ENCODE measurements around the gene NAT16. TPM values are rescaled to one million over a fixed set of nuclear protein-coding genes. Genes with fewer than 3 reads are reported as not detected.
A peak's percentile ranks its signal among the peaks of the same experiment; 100 is the strongest.

The NAT16 gene
- total and polyA plus RNA-seq, 2 of the 13 experiments (the other 11 are each of a cell fraction or from before 2014, with no cell fraction given): 0.04 TPM; not detected in 1

DNA sequence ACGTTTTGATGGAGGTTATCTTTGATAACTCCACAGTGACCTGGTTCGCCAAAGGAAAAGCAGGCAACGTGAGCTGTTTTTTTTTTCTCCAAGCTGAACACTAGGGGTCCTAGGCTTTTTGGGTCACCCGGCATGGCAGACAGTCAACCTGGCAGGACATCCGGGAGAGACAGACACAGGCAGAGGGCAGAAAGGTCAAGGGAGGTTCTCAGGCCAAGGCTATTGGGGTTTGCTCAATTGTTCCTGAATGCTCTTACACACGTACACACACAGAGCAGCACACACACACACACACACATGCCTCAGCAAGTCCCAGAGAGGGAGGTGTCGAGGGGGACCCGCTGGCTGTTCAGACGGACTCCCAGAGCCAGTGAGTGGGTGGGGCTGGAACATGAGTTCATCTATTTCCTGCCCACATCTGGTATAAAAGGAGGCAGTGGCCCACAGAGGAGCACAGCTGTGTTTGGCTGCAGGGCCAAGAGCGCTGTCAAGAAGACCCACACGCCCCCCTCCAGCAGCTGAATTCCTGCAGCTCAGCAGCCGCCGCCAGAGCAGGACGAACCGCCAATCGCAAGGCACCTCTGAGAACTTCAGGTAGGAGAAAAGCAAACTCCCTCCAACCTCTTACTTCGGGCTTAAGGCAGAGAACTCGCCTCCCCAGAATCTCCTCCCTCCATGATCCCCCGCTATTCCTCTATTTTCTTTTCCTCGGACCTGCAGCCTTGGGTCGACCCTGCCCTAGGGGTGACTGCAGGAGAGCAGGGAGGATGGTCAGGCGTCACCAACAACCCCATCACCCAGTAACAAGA, 53.2 kb downstream of the NAT16 start, which contains the start of gene SERPINE1 (continued):
- TF ChIP-seq, protein P1, sequence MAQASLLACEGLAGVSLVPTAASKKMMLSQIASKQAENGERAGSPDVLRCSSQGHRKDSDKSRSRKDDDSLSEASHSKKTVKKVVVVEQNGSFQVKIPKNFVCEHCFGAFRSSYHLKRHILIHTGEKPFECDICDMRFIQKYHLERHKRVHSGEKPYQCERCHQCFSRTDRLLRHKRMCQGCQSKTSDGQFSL (CRISPR knock-in tag; IDR thresholded peaks at IDR 0.05): no peak
- TF ChIP-seq, protein P2, sequence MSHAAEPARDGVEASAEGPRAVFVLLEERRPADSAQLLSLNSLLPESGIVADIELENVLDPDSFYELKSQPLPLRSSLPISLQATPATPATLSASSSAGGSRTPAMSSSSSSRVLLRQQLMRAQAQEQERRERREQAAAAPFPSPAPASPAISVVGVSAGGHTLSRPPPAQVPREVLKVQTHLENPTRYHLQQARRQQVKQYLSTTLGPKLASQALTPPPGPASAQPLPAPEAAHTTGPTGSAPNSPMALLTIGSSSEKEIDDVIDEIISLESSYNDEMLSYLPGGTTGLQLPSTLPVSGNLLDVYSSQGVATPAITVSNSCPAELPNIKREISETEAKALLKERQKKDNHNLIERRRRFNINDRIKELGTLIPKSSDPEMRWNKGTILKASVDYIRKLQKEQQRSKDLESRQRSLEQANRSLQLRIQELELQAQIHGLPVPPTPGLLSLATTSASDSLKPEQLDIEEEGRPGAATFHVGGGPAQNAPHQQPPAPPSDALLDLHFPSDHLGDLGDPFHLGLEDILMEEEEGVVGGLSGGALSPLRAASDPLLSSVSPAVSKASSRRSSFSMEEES (CRISPR knock-in tag; IDR thresholded peaks at IDR 0.05): peak; percentile 41; the same call in 1 of the 2 replicates
- no peak for TF ChIP-seq ZSCAN22 (CRISPR knock-in tag; IDR thresholded peaks at IDR 0.05)
- peak; percentile 93 for TF ChIP-seq MED8 (CRISPR knock-in tag; IDR thresholded peaks at IDR 0.05; ENCODE audit: insufficient replicate concordance)
- no peak for TF ChIP-seq EZH2 (conservative IDR thresholded peaks at IDR 0.05; ENCODE audit: low read depth, low read length)
- TF ChIP-seq ZKSCAN8 (CRISPR knock-in tag; IDR thresholded peaks at IDR 0.05; ENCODE audit: borderline replicate concordance): 0 out of 2 replicates have a peak, but pooled peaks have one; percentile 16
- peak; percentile 88 for TF ChIP-seq NFIC (IDR thresholded peaks at IDR 0.05; ENCODE audit: low read length)
- peak; percentile 92 for TF ChIP-seq ZC3H13 (CRISPR knock-in tag; IDR thresholded peaks at IDR 0.05)
- no peak for TF ChIP-seq PRMT3 (CRISPR knock-in tag; IDR thresholded peaks at IDR 0.05; ENCODE audit: borderline replicate concordance, low read depth)
- peak; percentile 29; the same call in 1 of the 2 replicates for TF ChIP-seq ZNF670 (CRISPR knock-in tag; IDR thresholded peaks at IDR 0.05; ENCODE audit: borderline replicate concordance)
- no peak for TF ChIP-seq HMGA1 (CRISPR knock-in tag; conservative IDR thresholded peaks at IDR 0.05)
- no peak for TF ChIP-seq SNAI1 (CRISPR knock-in tag; IDR thresholded peaks at IDR 0.05; ENCODE audit: borderline replicate concordance)
- TF ChIP-seq SAP130 (CRISPR knock-in tag; IDR thresholded peaks at IDR 0.05; ENCODE audit: low read depth): peak; percentile 84
- TF ChIP-seq, protein P3, sequence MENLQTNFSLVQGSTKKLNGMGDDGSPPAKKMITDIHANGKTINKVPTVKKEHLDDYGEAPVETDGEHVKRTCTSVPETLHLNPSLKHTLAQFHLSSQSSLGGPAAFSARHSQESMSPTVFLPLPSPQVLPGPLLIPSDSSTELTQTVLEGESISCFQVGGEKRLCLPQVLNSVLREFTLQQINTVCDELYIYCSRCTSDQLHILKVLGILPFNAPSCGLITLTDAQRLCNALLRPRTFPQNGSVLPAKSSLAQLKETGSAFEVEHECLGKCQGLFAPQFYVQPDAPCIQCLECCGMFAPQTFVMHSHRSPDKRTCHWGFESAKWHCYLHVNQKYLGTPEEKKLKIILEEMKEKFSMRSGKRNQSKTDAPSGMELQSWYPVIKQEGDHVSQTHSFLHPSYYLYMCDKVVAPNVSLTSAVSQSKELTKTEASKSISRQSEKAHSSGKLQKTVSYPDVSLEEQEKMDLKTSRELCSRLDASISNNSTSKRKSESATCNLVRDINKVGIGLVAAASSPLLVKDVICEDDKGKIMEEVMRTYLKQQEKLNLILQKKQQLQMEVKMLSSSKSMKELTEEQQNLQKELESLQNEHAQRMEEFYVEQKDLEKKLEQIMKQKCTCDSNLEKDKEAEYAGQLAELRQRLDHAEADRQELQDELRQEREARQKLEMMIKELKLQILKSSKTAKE (CRISPR knock-in tag; IDR thresholded peaks at IDR 0.05; ENCODE audit: borderline replicate concordance): peak; percentile 97
- TF ChIP-seq KDM6A (CRISPR knock-in tag; IDR thresholded peaks at IDR 0.05; ENCODE audit: low read depth): no peak; the same call in 1 of the 2 replicates
- TF ChIP-seq IRX3 (CRISPR knock-in tag; IDR thresholded peaks at IDR 0.05; ENCODE audit: borderline replicate concordance, low read depth): no peak; the same call in 1 of the 2 replicates
- TF ChIP-seq ZMYM2 (CRISPR knock-in tag; IDR thresholded peaks at IDR 0.05): peak; percentile 62
- TF ChIP-seq, protein P4, sequence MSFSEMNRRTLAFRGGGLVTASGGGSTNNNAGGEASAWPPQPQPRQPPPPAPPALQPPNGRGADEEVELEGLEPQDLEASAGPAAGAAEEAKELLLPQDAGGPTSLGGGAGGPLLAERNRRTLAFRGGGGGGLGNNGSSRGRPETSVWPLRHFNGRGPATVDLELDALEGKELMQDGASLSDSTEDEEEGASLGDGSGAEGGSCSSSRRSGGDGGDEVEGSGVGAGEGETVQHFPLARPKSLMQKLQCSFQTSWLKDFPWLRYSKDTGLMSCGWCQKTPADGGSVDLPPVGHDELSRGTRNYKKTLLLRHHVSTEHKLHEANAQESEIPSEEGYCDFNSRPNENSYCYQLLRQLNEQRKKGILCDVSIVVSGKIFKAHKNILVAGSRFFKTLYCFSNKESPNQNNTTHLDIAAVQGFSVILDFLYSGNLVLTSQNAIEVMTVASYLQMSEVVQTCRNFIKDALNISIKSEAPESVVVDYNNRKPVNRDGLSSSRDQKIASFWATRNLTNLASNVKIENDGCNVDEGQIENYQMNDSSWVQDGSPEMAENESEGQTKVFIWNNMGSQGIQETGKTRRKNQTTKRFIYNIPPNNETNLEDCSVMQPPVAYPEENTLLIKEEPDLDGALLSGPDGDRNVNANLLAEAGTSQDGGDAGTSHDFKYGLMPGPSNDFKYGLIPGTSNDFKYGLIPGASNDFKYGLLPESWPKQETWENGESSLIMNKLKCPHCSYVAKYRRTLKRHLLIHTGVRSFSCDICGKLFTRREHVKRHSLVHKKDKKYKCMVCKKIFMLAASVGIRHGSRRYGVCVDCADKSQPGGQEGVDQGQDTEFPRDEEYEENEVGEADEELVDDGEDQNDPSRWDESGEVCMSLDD (CRISPR knock-in tag; IDR thresholded peaks at IDR 0.05; ENCODE audit: borderline replicate concordance): peak; percentile 87; the same call in 1 of the 2 replicates
- TF ChIP-seq, protein P5, sequence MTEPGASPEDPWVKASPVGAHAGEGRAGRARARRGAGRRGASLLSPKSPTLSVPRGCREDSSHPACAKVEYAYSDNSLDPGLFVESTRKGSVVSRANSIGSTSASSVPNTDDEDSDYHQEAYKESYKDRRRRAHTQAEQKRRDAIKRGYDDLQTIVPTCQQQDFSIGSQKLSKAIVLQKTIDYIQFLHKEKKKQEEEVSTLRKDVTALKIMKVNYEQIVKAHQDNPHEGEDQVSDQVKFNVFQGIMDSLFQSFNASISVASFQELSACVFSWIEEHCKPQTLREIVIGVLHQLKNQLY (CRISPR knock-in tag; IDR thresholded peaks at IDR 0.05): no peak
- no peak; the same call in 1 of the 2 replicates for TF ChIP-seq MIXL1 (CRISPR knock-in tag; IDR thresholded peaks at IDR 0.05)
- no peak for TF ChIP-seq HOXA7 (CRISPR knock-in tag; IDR thresholded peaks at IDR 0.05)
- peak; percentile 70; the same call in 1 of the 2 replicates for TF ChIP-seq ZFP82 (CRISPR knock-in tag; IDR thresholded peaks at IDR 0.05; ENCODE audit: borderline replicate concordance)
